Fibroblast of skin of abdomen (primary cell): ENCODE measurements around the gene ADORA2A.

Experiments used
- DNase-seq: peaks from one replicate; pipeline ENCODE4 v3.0.0-alpha.2; 2013

Gene ADORA2A

GRCh38 chr22:24404561-24405275 is 22.7 kb upstream of the ADORA2A start:
- no peak for DNase-seq

- DNase-seq, result no peak
These were observed 21.6 kb upstream of the ADORA2A start for GRCh38 chr22:24405631-24406321.

- no peak for DNase-seq
These were observed 20.8 kb upstream of the ADORA2A start for GRCh38 chr22:24406322-24407277.

GRCh38 chr22:24407278-24407665 is 20.1 kb upstream of the ADORA2A start:
- no peak for DNase-seq

- no peak for DNase-seq
These were observed 19.5 kb upstream of the ADORA2A start for GRCh38 chr22:24407884-24408283.

GRCh38 chr22:24408630-24409029 is 18.8 kb upstream of the ADORA2A start:
- DNase-seq, result no peak

- DNase-seq, result no peak
These were observed 17.7 kb upstream of the ADORA2A start for GRCh38 chr22:24409707-24410106.

- DNase-seq, result no peak
These were observed 17.1 kb upstream of the ADORA2A start for GRCh38 chr22:24410110-24410856.

- no peak for DNase-seq
These were observed 16.0 kb upstream of the ADORA2A start for GRCh38 chr22:24411256-24412004.

- DNase-seq, result no peak
These were observed 15.1 kb upstream of the ADORA2A start for GRCh38 chr22:24412274-24412673.

GRCh38 chr22:24413271-24413670 is 14.1 kb upstream of the ADORA2A start:
- DNase-seq, result no peak

- DNase-seq, result no peak
These were observed 13.5 kb upstream of the ADORA2A start for GRCh38 chr22:24413736-24414385.

- DNase-seq, result no peak
These were observed 12.9 kb upstream of the ADORA2A start for GRCh38 chr22:24414523-24414922.

GRCh38 chr22:24414984-24415945 is 12.1 kb upstream of the ADORA2A start:
- DNase-seq, result no peak

GRCh38 chr22:24416095-24416494 is 11.3 kb upstream of the ADORA2A start:
- DNase-seq, result no peak

GRCh38 chr22:24416611-24417010 is 10.8 kb upstream of the ADORA2A start:
- DNase-seq, result no peak

- DNase-seq, result no peak
These were observed 10.2 kb upstream of the ADORA2A start for GRCh38 chr22:24417200-24417599.

- no peak for DNase-seq
These were observed 9.3 kb upstream of the ADORA2A start for GRCh38 chr22:24417901-24418641.
